Heart right ventricle (tissue), 16 donors: ENCODE measurements around the gene SRSF2. TPM values are rescaled to one million over a fixed set of nuclear protein-coding genes. Genes with fewer than 3 reads are reported as not detected.
A peak's percentile ranks its signal among the peaks of the same experiment; 100 is the strongest.

ENCODE experiments used
- ATAC-seq, 8 donors: fragments of 200-7000 bp; cut with Tn5 transposase; one replicate each; pipeline ENCODE4 v1.9.1; 2020; ENCODE audit warnings: mild to moderate bottlenecking in 8 of 8, moderate library complexity in 8 of 8, moderate number of reproducible peaks in 1 of 8
- DNase-seq, 2 donors: peaks; one replicate each; pipeline ENCODE4 v3.0.0-alpha.2; 2020
- H3K27ac ChIP-seq, 10 donors: fragments of 200-600 bp; sonication (generic) in 2 of 10; one replicate each; pipeline versions ENCODE4 v1.5.0 to v1.8.0; 2020 to 2022; ENCODE audit warnings: mild to moderate bottlenecking in 3 of 10
- H3K27me3 ChIP-seq, 7 donors: fragments of 200-600 bp; one replicate each; pipeline ENCODE4 v1.8.0; 2021 to 2022; ENCODE audit warnings: mild to moderate bottlenecking in 2 of 7
- H3K36me3 ChIP-seq, 9 donors: fragments of 200-600 bp; sonication (generic) in 1 of 9; one replicate each; pipeline versions ENCODE4 v1.5.0 to v1.8.0; 2020 to 2022; ENCODE audit warnings: mild to moderate bottlenecking in 2 of 9
- H3K4me1 ChIP-seq, 9 donors: fragments of 200-600 bp; sonication (generic) in 1 of 9; one replicate each; pipeline versions ENCODE4 v1.5.0 to v1.8.0; 2020 to 2022; ENCODE audit warnings: mild to moderate bottlenecking in 4 of 9
- H3K4me3 ChIP-seq, 10 donors: fragments of 200-600 bp; sonication (generic) in 2 of 10; one replicate each; pipeline versions ENCODE4 v1.5.0 to v1.8.0; 2020 to 2022; ENCODE audit warnings: mild to moderate bottlenecking in 7 of 10, moderate library complexity in 2 of 10
- H3K9me3 ChIP-seq, 11 donors: fragments of 200-600 bp in 10 of 11; sonication (generic) in 2 of 11; one replicate each; pipeline versions ENCODE4 v1.5.0 to v1.8.0; 2013 to 2022; ENCODE audit warnings: mild to moderate bottlenecking in 2 of 11, control low read depth in 1 of 11, moderate library complexity in 1 of 11
- WGBS, 2 donors: extraction: QIAGEN DNeasy Blood & Tissue Kit; methylation state at CpG; one replicate each; pipeline ENCODE4 v1.1.7; 2013; ENCODE audit warnings: inconsistent platforms in 1 of 2; 5-methylcytosine and 5-hydroxymethylcytosine counted together
- intact Hi-C, 10 donors: fragments of 100-400 bp; cut with DNase I; formaldehyde crosslinking; loops; one replicate each; pipeline versions ENCODE4 v1.11.1 to v1.14.2; 2022
- polyA plus RNA-seq, 2 donors: library from polyadenylated mRNA; stranded (reverse); fragments of 200-250 nt; gene quantifications; one replicate each; pipeline ENCODE4 v1.2.3, GENCODE V29; 2013
- total RNA-seq, 10 donors: library from RNA; stranded (reverse); fragmentation: NEBNext Ultra II Directional in 3 of 10; extraction: Animal tissue kit (Norgen Biotek cat#: 25700) in 3 of 10; gene quantifications; one replicate each; pipeline versions ENCODE4 v1.2.1 to v1.2.4, GENCODE V29; 2021 to 2023
- TF ChIP-seq, protein P1 (sequence below), 9 donors: fragments of 200-600 bp; sonication (generic) in 2 of 9; IDR thresholded peaks; one replicate each; pipeline versions ENCODE4 v1.5.0 to v1.8.0; 2021 to 2022; ENCODE audit warnings: antibody characterized with exemption in 9 of 9, mild to moderate bottlenecking in 5 of 9, moderate library complexity in 1 of 9
- donor health status: Arrhythmogenic right ventricular cardiomyopathy.
- donor health status: ischemic (EF 13 %, LVEDD 7.1; RV severe dilation, severe dysfunction).
- donor health status: healthy with polysubstance abuse.
- donor health status: DM: no; HTN: yes; CAD: no.
- donor health status: DM: no; HTN: no; CAD: no.
- donor health status: ischemic (EF 25% LVEDD 6.9; RV normal size, moderate dysfunction).
- donor health status: ischemic (EF 25% LVEDD 5.7; RV mildly dilated, moderate dysfunction).
- donor health status: healthy.
- donor health status: DM: yes; HTN: yes; CAD: no.
- donor health status: Ischemic cardiomyopathy.
- donor health status: ischemic (EF 35%, LVEDD 5.7; RV mildly dilated, moderate dysfunction).
- donor health status: nonischemic (EF 11% LVEDD 7.7; RV severe dilation, severe dysfunction).
- donor health status: DM: yes; HTN: yes; CAD: no.
- donor health status: PGD.
- donor health status: ischemic (EF 29% LVEDD 5.4; RV normal size, mild dysfunction).
- donor health status: nonischemic (EF 23%, LVEDD 6.1; RV moderate dilation, normal function).

Gene SRSF2
- total and polyA plus RNA-seq, 12 donors, result 58.8 to 109 (median 79.8) TPM

- no peaks in the 10 kb centered on the region for H3K9me3 ChIP-seq
- intact Hi-C loops, result no loop called here
Observed at GRCh38 chr17:76781056-76781982, 44.2 kb upstream of the SRSF2 start.

GRCh38 chr17:76775021-76775600, 38.0 kb upstream of the SRSF2 start:
- ATAC-seq (no peak), DNase-seq (no peak)
- TF ChIP-seq, protein P1, sequence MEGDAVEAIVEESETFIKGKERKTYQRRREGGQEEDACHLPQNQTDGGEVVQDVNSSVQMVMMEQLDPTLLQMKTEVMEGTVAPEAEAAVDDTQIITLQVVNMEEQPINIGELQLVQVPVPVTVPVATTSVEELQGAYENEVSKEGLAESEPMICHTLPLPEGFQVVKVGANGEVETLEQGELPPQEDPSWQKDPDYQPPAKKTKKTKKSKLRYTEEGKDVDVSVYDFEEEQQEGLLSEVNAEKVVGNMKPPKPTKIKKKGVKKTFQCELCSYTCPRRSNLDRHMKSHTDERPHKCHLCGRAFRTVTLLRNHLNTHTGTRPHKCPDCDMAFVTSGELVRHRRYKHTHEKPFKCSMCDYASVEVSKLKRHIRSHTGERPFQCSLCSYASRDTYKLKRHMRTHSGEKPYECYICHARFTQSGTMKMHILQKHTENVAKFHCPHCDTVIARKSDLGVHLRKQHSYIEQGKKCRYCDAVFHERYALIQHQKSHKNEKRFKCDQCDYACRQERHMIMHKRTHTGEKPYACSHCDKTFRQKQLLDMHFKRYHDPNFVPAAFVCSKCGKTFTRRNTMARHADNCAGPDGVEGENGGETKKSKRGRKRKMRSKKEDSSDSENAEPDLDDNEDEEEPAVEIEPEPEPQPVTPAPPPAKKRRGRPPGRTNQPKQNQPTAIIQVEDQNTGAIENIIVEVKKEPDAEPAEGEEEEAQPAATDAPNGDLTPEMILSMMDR (IDR thresholded peaks at IDR 0.05), result no peak
- Histone ChIP-seq H3K4me3 (no peak overlapping the region), H3K27ac (no peak overlapping the region), H3K4me1 (peaks cover 0 to 18% (median 6%) of the 10 kb centered on the region in 9 donors), H3K27me3 (no peaks in the 10 kb centered on the region), H3K36me3 (peaks cover 0 to 100% (median 53%) of the 10 kb centered on the region in 9 donors), H3K9me3 (no peaks in the 10 kb centered on the region)
- intact Hi-C loops, result no loop called here
- 85 to 87% methylated on average over 10 of the region's 10 CpGs for WGBS, 2 donors

More at GRCh38 chr17:76781056-76781982, 44.2 kb upstream of the SRSF2 start:
- Histone ChIP-seq H3K4me3 (no peak overlapping the region), H3K4me1 (no peaks in the 10 kb centered on the region), H3K27ac (no peak overlapping the region), H3K27me3 (no peaks in the 10 kb centered on the region), H3K36me3 (peaks cover 0 to 99% (median 40%) of the 10 kb centered on the region in 9 donors)
- TF ChIP-seq, protein P1 (IDR thresholded peaks at IDR 0.05), result no peak
- ATAC-seq (peak in 2 of 8 donors; percentile 20 to 64), DNase-seq (no peak)
- WGBS, 2 donors, result 81 to 84% methylated on average over 12 of the region's 12 CpGs

DNA sequence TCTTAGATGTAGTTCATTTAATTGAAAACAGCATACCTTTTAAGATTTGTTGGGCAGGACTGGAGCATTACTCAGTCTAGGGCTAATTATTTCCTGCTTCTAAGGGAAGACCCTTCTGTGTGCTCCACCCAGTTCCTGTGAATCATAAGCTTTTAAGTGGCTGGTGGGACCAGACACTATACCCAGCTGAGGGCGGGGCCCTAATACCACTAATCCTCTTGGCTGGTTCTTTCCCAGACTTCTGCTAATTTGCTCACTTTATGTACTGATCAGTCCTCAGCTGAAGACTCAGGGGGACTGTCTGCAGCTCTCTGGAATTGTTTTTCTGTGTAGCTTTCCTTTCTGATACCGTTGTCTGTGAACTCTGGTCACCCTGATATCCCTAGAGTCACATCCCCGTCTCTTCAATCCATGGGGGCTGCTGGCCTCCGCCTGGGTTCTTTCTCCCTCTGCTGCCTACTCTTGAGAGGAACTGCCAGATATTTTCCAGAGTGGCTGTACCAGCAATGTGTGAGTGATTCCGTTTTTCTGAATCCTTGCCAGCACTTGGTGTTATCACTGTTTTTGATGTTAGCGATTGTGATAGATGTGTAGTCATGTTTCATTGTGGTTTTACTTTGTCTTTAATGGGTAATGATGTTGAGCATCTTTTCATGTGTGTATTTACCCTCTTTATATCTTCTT, 35.9 kb upstream of the SRSF2 start:
- whole genome bisulfite sequencing, 2 donors, result 38 to 51% methylated on average over 6 of the region's 6 CpGs
- peaks cover 0 to 100% (median 48%) of the 10 kb centered on the region in 9 donors for H3K36me3 ChIP-seq
- H3K4me3 ChIP-seq, result peak overlapping the region in 1 of 10 donors; percentile 12
- intact Hi-C loops, result no loop called here
- TF ChIP-seq, protein P1 (IDR thresholded peaks at IDR 0.05), result peak in 3 of 9 donors; percentile 10 to 17 (median 12)
- DNase-seq (no peak), ATAC-seq (peak in 7 of 8 donors; percentile 31 to 91 (median 54))
- H3K4me1 ChIP-seq, result peaks cover 0 to 18% (median 6%) of the 10 kb centered on the region in 9 donors
- H3K9me3 ChIP-seq, result no peaks in the 10 kb centered on the region
- H3K27ac ChIP-seq, result peak overlapping the region in 4 of 10 donors; percentile 24 to 81 (median 46)
- H3K27me3 ChIP-seq, result no peaks in the 10 kb centered on the region

GRCh38 chr17:76758570-76758969, 21.4 kb upstream of the SRSF2 start:
- Histone ChIP-seq H3K36me3 (peaks cover 0 to 88% (median 23%) of the 10 kb centered on the region in 9 donors), H3K9me3 (no peaks in the 10 kb centered on the region), H3K4me1 (peaks cover 0 to 5% (median 0%) of the 10 kb centered on the region in 9 donors), H3K27ac (no peak overlapping the region), H3K4me3 (no peak overlapping the region), H3K27me3 (no peaks in the 10 kb centered on the region)
- ATAC-seq, result no peak
- TF ChIP-seq, protein P1 (IDR thresholded peaks at IDR 0.05), result no peak
- 97 to 98% methylated on average over 3 of the region's 3 CpGs for WGBS, 2 donors
- intact Hi-C loops, result loop anchor here in 1 of 10 donors (2.0 kb wide), 1 partner anchor 290 kb away; no protein-coding TSS in a partner anchor
- no peak for DNase-seq
